IPS DF 6.9 (cell line): ENCODE measurements around the gene SLX4IP.

Experiments
- DNase-seq: peaks from one replicate; pipeline ENCODE4 v3.0.0-alpha.2; 2013; ENCODE audit warnings: low read depth, low spot score
- H3K27ac ChIP-seq: one replicate; pipeline ENCODE4 v1.5.1; 2013; ENCODE audit warnings: low read length, control low read depth
- H3K27me3 ChIP-seq: 2 replicates; pipeline ENCODE4 v1.6.1; 2013; ENCODE audit warnings: mild to moderate bottlenecking, low read length; ENCODE audit not compliant: control insufficient read depth, insufficient read depth
- H3K36me3 ChIP-seq: 2 replicates; pipeline ENCODE4 v1.6.1; 2013; ENCODE audit warnings: low read length; ENCODE audit not compliant: control insufficient read depth, insufficient read depth
- H3K4me1 ChIP-seq: 2 replicates; pipeline ENCODE4 v1.6.1; 2013; ENCODE audit warnings: low read length; ENCODE audit not compliant: control insufficient read depth, insufficient read depth
- H3K4me3 ChIP-seq: 2 replicates; pipeline ENCODE4 v1.5.1; 2013; ENCODE audit warnings: mild to moderate bottlenecking, low read length
- H3K9me3 ChIP-seq: 2 replicates; pipeline ENCODE4 v1.6.1; 2013; ENCODE audit warnings: low read length, inconsistent platforms; ENCODE audit not compliant: control insufficient read depth, insufficient read depth
- WGBS: extraction: QIAGEN DNeasy Blood & Tissue Kit; methylation state at CpG from one replicate; pipeline ENCODE4 v1.1.7; 2013; ENCODE audit warnings: mixed read lengths, missing lambda C conversion rate; ENCODE audit not compliant: insufficient read length, insufficient coverage; 5-methylcytosine and 5-hydroxymethylcytosine counted together

SLX4IP gene

GRCh38 chr20:10556519-10557083, 121.5 kb downstream of the SLX4IP start:
- H3K4me1 ChIP-seq: peaks cover 4% of the 10 kb centered on the region; the same call in 1 of the 2 replicates
- no peak overlapping the region for H3K4me3 ChIP-seq
- no peak for DNase-seq
- no peaks in the 10 kb centered on the region for H3K27me3 ChIP-seq
- H3K36me3 ChIP-seq: no peaks in the 10 kb centered on the region
- WGBS: no CpG with 5 or more reads among the region's 2 CpGs
- H3K9me3 ChIP-seq: no peaks in the 10 kb centered on the region
- no peak overlapping the region for H3K27ac ChIP-seq

- no CpG with 5 or more reads among the region's 6 CpGs for WGBS
- no peak overlapping the region for H3K27ac ChIP-seq
Measured at GRCh38 chr20:10557685-10558084, 122.6 kb downstream of the SLX4IP start.

GRCh38 chr20:10558635-10559187, 123.6 kb downstream of the SLX4IP start:
- no peak for DNase-seq
- no CpG with 5 or more reads among the region's 9 CpGs for WGBS
- Histone ChIP-seq H3K9me3 (no peaks in the 10 kb centered on the region), H3K4me3 (no peak overlapping the region), H3K4me1 (peaks cover 2% of the 10 kb centered on the region; the same call in 1 of the 2 replicates), H3K27ac (no peak overlapping the region), H3K27me3 (no peaks in the 10 kb centered on the region), H3K36me3 (no peaks in the 10 kb centered on the region)

More at GRCh38 chr20:10557685-10558084, 122.6 kb downstream of the SLX4IP start:
- H3K4me1 ChIP-seq: peaks cover 2% of the 10 kb centered on the region; the same call in 1 of the 2 replicates
- no peak overlapping the region for H3K4me3 ChIP-seq
- no peaks in the 10 kb centered on the region for H3K36me3 ChIP-seq
- no peaks in the 10 kb centered on the region for H3K27me3 ChIP-seq
- H3K9me3 ChIP-seq: no peaks in the 10 kb centered on the region
- DNase-seq: no peak

GRCh38 chr20:10559266-10559665, 124.2 kb downstream of the SLX4IP start:
- no peaks in the 10 kb centered on the region for H3K27me3 ChIP-seq
- H3K36me3 ChIP-seq: no peaks in the 10 kb centered on the region
- H3K4me3 ChIP-seq: no peak overlapping the region
- H3K9me3 ChIP-seq: no peaks in the 10 kb centered on the region
- peaks cover 2% of the 10 kb centered on the region; the same call in 1 of the 2 replicates for H3K4me1 ChIP-seq
- H3K27ac ChIP-seq: no peak overlapping the region
- DNase-seq: no peak

- DNase-seq: no peak
- Histone ChIP-seq H3K27me3 (no peaks in the 10 kb centered on the region), H3K4me1 (peaks cover 2% of the 10 kb centered on the region; the same call in 1 of the 2 replicates), H3K4me3 (no peak overlapping the region), H3K36me3 (no peaks in the 10 kb centered on the region), H3K27ac (no peak overlapping the region), H3K9me3 (no peaks in the 10 kb centered on the region)
- no CpG with 5 or more reads among the region's 2 CpGs for WGBS
Measured at GRCh38 chr20:10560686-10561085, 125.6 kb downstream of the SLX4IP start.

- no peak for DNase-seq
- Histone ChIP-seq H3K27ac (no peak overlapping the region), H3K9me3 (no peaks in the 10 kb centered on the region), H3K4me3 (no peak overlapping the region), H3K27me3 (no peaks in the 10 kb centered on the region), H3K4me1 (peaks cover 2% of the 10 kb centered on the region; the same call in 1 of the 2 replicates), H3K36me3 (no peaks in the 10 kb centered on the region)
Measured at GRCh38 chr20:10561302-10561701, 126.2 kb downstream of the SLX4IP start.

- Histone ChIP-seq H3K9me3 (no peaks in the 10 kb centered on the region), H3K27ac (no peak overlapping the region), H3K27me3 (no peaks in the 10 kb centered on the region), H3K36me3 (no peaks in the 10 kb centered on the region), H3K4me3 (no peak overlapping the region), H3K4me1 (peaks cover 2% of the 10 kb centered on the region; the same call in 1 of the 2 replicates)
- no peak for DNase-seq
- no CpG with 5 or more reads among the region's 4 CpGs for WGBS
Measured at GRCh38 chr20:10562899-10563298, 127.8 kb downstream of the SLX4IP start.

- no peaks in the 10 kb centered on the region for H3K9me3 ChIP-seq
- no peaks in the 10 kb centered on the region for H3K27me3 ChIP-seq
- no peaks in the 10 kb centered on the region for H3K4me1 ChIP-seq
- no peak overlapping the region for H3K27ac ChIP-seq
- H3K36me3 ChIP-seq: no peaks in the 10 kb centered on the region
- no CpG with 5 or more reads among the region's 3 CpGs for WGBS
- no peak for DNase-seq
- no peak overlapping the region for H3K4me3 ChIP-seq
Measured at GRCh38 chr20:10563935-10564492, 128.9 kb downstream of the SLX4IP start.

- WGBS: no CpG with 5 or more reads among the region's 6 CpGs
- Histone ChIP-seq H3K27me3 (no peaks in the 10 kb centered on the region), H3K27ac (no peak overlapping the region), H3K4me3 (no peak overlapping the region), H3K4me1 (no peaks in the 10 kb centered on the region), H3K9me3 (no peaks in the 10 kb centered on the region), H3K36me3 (no peaks in the 10 kb centered on the region)
- DNase-seq: no peak
Measured at GRCh38 chr20:10565191-10565921, 130.3 kb downstream of the SLX4IP start.

GRCh38 chr20:10565922-10566897, 131.1 kb downstream of the SLX4IP start:
- no peak for DNase-seq
- Histone ChIP-seq H3K36me3 (no peaks in the 10 kb centered on the region), H3K27ac (no peak overlapping the region), H3K4me1 (no peaks in the 10 kb centered on the region), H3K4me3 (no peak overlapping the region), H3K27me3 (no peaks in the 10 kb centered on the region), H3K9me3 (no peaks in the 10 kb centered on the region)
- no CpG with 5 or more reads among the region's 8 CpGs for WGBS
